H54 (cell line): Measurements from ENCODE around the gene TPRN.

Experiments used
- DNase-seq: peaks from one replicate; pipeline ENCODE4 v3.0.0; 2011; ENCODE audit warnings: low spot score, mixed read lengths; ENCODE audit not compliant: insufficient read length
- FAIRE-seq: peaks from 3 replicates; lab custom pipeline; 2011; peaks lifted over from hg19 to GRCh38; lab: Jason Lieb, UNC
- POLR2A ChIP-seq: IDR thresholded peaks from 2 replicates; pipeline ENCODE4 v1.6.1; 2011; ENCODE audit warnings: low read depth, mild to moderate bottlenecking, low read length

TPRN gene

DNA sequence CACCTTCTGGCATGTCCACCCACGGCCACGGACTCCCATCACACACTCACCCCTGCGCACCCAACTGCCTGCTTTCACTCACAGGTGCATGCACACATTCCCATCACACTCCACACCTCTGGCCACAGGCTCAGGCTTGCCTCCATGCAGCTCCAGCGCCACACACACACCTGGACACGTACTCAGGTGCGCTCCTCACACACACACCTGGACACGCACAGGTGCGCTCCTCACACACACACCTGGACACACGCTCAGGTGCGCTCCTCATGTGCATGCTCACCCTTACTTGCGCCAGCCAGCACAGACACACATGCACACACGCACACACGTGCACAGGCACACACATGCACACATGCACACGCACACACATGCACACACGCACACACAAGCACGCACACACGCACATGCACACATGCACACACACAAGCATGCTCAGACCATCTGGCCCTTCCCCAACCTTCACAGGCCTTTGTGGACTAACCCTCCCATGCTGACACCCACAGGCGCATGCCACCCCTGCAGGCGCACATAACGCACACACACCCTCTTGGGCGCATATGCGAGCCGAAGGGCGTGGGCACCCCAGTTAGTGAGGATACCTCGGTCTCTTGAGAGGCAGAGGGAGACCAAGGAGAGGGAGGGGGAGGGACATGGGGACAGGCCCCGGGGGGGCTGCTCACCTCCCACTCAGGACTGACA is 53.3 kb downstream of the TPRN start:
- DNase-seq (no peak), FAIRE-seq (no peak)
- TF ChIP-seq POLR2A, result peak; percentile 21; the same call in 1 of the 2 replicates

DNA sequence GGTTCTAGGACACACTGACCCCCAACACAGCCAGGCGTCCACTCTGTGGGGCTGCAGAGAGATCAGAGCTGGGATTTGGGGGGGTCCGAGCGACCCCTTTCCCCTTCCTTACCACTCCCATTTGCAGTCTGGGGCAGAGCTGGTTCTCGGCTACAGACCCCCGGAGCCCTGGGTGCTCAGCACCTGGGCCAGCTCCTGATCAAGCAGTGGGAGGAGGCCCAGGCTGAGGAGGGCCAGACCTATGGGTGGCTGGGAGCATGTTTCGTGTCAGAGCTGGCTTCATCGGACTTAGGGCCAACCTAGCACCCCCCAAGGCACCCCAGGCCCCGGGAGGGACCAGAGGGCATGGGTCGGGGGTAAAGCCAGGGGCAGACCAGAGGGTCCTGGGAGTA is 54.0 kb downstream of the TPRN start:
- no peak for FAIRE-seq
- DNase-seq, result no peak
- no peak for TF ChIP-seq POLR2A

DNA sequence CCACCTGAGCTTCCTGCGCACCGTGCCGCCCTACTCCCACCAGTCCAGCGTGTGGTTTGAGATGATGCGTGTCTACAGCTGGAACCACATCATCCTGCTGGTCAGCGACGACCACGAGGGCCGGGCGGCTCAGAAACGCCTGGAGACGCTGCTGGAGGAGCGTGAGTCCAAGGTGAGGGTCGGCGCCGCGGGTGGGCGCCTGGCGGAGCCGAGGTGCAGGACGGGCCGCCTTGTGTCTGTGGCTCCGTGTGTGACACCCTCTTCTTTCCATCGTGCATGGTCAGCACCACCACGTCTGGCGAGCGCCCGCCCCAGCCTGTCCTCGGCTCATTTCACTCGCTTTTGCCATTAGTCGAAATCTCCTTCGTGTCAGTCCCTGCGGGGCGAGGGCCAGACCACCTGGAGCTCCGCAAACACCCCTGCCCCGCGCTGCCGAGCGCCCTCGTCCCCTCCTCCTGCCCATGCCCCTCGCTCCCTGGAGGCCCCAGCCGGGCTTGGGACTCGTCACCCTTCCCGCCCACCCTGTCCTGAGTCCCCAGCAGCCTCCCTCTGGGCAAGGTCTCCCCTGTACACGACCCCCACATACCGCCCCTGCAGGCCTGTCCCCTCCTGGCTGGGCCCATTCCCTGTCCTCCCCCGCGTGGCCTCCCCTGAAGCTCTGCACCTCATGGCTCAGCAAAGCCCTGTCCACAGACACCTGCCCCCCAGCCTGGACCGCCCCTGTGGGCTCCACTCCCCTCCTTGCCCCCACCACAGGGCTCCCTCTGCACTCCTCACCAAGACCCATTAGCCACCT is 54.6 kb downstream of the TPRN start:
- DNase-seq (no peak), FAIRE-seq (no peak)
- TF ChIP-seq POLR2A, result no peak

DNA sequence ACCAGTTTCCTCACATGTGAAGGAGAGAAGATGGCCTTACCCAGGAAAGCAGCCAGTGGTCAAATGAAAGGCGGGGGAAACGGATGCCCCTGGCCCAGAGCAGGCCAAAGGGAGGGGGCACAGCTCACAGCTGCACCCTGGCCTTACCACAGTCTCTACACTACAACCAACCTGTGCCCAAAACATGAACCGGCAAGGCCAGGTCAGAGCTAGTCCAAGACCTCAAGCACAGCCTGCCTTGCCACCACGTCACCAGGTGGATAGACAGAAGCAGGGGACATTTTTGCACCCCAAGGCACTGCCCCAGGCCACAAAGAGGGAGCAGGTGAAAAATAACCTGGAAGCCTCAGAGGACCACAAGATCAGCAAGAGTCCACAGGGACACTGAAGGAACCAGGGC is 57.1 kb downstream of the TPRN start:
- TF ChIP-seq POLR2A, result no peak
- FAIRE-seq, result no peak
- DNase-seq, result no peak

DNA sequence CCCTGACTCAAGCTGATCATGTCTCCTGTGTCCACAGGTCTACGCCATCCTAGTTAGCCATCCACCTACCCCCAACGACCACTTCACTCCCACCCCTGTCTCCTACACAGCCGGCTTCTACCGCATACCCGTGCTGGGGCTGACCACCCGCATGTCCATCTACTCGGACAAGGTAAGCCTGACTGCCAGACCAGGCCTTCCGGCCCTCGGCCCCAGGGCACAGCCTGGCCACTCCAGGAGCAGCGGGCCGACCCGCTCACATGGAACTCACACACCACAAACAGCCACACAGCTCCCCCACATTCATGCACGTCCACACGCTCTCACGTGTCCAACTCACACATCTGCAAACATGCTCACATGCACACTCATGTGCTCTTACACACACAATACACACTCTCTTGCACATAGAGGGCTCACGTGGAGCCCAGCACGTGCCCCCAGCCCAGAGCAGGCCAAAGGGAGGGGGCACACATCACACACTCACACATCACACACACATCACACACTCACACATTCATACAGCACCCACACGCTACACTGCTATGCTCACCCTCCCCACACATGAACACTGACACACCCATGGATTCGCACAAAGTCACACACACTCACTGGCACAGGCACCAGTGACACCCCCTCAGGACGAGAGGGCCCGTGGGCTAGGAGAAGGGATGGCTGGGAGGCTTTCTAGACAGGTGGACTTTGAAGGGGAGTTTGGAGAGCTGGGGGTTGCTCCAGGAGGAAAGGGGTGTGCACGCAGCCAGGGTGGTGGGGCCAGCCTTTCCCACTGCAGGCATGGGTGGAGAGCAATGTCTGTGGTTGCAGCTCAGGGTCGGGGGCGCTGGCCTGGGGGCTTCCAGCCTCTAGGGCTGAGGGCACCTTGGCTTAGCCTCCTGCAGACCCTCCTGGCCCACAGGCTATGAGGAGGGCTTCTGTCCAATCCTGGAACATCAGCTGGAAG is 58.3 kb downstream of the TPRN start:
- TF ChIP-seq POLR2A, result no peak
- FAIRE-seq, result no peak
- no peak for DNase-seq
